ENCODE measurements around the gene GCFC2.

The GCFC2 gene

GRCh38 chr2:75637568-75637967 is 73.1 kb downstream of the GCFC2 start:
- 56% methylated on average over 1 of the region's 1 CpG for WGBS (ENCODE audit: insufficient coverage)
- POLR2A ChIA-PET = no interaction called here
- Histone ChIP-seq H3K4me3 (ENCODE audit: control insufficient read depth in 1 of 7, extremely low read depth in 1 of 7, insufficient read depth in 4 of 7, low read depth in 2 of 7, low read length in 6 of 7) (no peak overlapping the region), H3K27me3 (replicated peaks in 2 of 5; ENCODE audit: control insufficient read depth in 4 of 5, insufficient read depth in 5 of 5, low read length in 4 of 5) (peaks cover 0 to 11% (median 2%) of the 10 kb centered on the region in 5 experiments), H3K4me1 (ENCODE audit: control extremely low read depth in 1 of 4, control insufficient read depth in 4 of 4, insufficient read depth in 4 of 4, low read length in 3 of 4) (no peaks in the 10 kb centered on the region), H3K9me3 (ENCODE audit: control extremely low read depth in 1 of 5, control insufficient read depth in 4 of 5, insufficient read depth in 2 of 5, low read depth in 1 of 5, low read length in 4 of 5) (no peaks in the 10 kb centered on the region), H3K27ac (ENCODE audit: insufficient read depth in 1 of 2, low read depth in 1 of 2, low read length in 2 of 2, poor library complexity in 1 of 2, severe bottlenecking in 2 of 2) (no peak overlapping the region), H3K36me3 (ENCODE audit: control insufficient read depth in 4 of 4, insufficient read depth in 4 of 4, low read length in 3 of 4) (no peaks in the 10 kb centered on the region)
- no peak for DNase-seq
- CTCF ChIA-PET = interaction anchor here (1.2 to 2.7 kb wide), 3 partner anchors 9 to 19 kb away, joined by 3 to 11 read pairs (median 4); no protein-coding TSS in a partner anchor

DNA sequence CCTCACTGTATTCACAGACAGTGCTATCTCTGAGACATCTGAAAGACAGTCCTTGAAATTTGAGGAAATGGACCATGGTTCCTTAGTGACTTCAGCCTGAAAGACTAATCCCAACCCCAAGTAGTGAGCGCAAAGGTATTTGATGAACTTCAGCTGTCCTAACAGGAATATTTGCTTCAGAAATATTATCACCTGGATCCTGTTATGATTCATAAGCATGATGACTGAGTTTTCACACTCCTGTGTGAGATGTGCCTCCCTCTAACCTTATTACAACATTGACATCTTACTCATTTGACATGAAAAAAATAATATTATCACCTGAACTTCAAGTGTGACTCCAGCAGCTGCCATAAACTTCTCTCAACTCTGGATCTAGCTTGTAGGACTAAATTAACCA is 75.8 kb downstream of the GCFC2 start:
- no peak for DNase-seq
- POLR2A ChIA-PET = interaction anchor here (0.6 kb wide), 1 partner anchor 54 kb away, joined by 4 read pairs; no protein-coding TSS in a partner anchor

DNA sequence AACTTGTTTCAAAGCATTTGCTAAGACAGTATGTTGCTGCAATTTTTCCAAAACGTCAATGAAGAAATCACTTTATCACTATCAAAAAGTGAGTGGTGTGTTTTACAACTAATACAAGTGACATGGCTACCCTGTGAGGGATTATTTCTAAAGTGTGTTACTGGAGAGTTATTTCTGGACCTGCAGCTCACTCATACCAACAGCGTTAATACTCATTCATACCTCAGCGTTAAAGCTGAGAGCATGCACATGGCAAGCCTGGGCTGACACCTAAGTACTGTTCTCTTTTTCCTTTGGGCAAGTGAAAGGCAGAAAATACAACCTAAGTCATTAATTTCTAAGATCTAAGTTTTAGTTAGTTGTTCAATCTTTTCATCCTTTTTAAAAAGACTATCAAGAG is 77.1 kb downstream of the GCFC2 start:
- ChIA-PET POLR2A (no interaction called here), CTCF (interaction anchor here (1.0 to 3.3 kb wide), 2 partner anchors 8 to 12 kb away, joined by 3 to 14 read pairs; partner anchors contain the start of gene MRPL19)
- Histone ChIP-seq H3K4me3 (ENCODE audit: control insufficient read depth in 1 of 7, extremely low read depth in 1 of 7, insufficient read depth in 4 of 7, low read depth in 2 of 7, low read length in 6 of 7) (no peak overlapping the region), H3K27ac (ENCODE audit: insufficient read depth in 1 of 2, low read depth in 1 of 2, low read length in 2 of 2, poor library complexity in 1 of 2, severe bottlenecking in 2 of 2) (no peak overlapping the region), H3K27me3 (replicated peaks in 2 of 5; ENCODE audit: control insufficient read depth in 4 of 5, insufficient read depth in 5 of 5, low read length in 4 of 5) (peaks cover 0 to 13% (median 2%) of the 10 kb centered on the region in 5 experiments), H3K36me3 (ENCODE audit: control insufficient read depth in 4 of 4, insufficient read depth in 4 of 4, low read length in 3 of 4) (no peaks in the 10 kb centered on the region), H3K4me1 (ENCODE audit: control extremely low read depth in 1 of 4, control insufficient read depth in 4 of 4, insufficient read depth in 4 of 4, low read length in 3 of 4) (no peaks in the 10 kb centered on the region), H3K9me3 (ENCODE audit: control extremely low read depth in 1 of 5, control insufficient read depth in 4 of 5, insufficient read depth in 2 of 5, low read depth in 1 of 5, low read length in 4 of 5) (no peaks in the 10 kb centered on the region)
- WGBS (ENCODE audit: insufficient coverage) = 100% methylated on average over 1 of the region's 3 CpGs
- no peak for DNase-seq

More for the DNA sequence above, 75.8 kb downstream of the GCFC2 start:
- 63% methylated on average over 1 of the region's 1 CpG for WGBS (ENCODE audit: insufficient coverage)
- no peak overlapping the region for H3K27ac ChIP-seq (ENCODE audit: insufficient read depth in 1 of 2, low read depth in 1 of 2, low read length in 2 of 2, poor library complexity in 1 of 2, severe bottlenecking in 2 of 2)
- H3K4me3 ChIP-seq (ENCODE audit: control insufficient read depth in 1 of 7, extremely low read depth in 1 of 7, insufficient read depth in 4 of 7, low read depth in 2 of 7, low read length in 6 of 7) = no peak overlapping the region
- H3K9me3 ChIP-seq (ENCODE audit: control extremely low read depth in 1 of 5, control insufficient read depth in 4 of 5, insufficient read depth in 2 of 5, low read depth in 1 of 5, low read length in 4 of 5) = no peaks in the 10 kb centered on the region
- no peaks in the 10 kb centered on the region for H3K36me3 ChIP-seq (ENCODE audit: control insufficient read depth in 4 of 4, insufficient read depth in 4 of 4, low read length in 3 of 4)
- CTCF ChIA-PET = interaction anchor here (1.3 to 3.3 kb wide), 2 partner anchors 10 to 26 kb away, joined by 3 to 14 read pairs; partner anchors contain the start of gene MRPL19
- no peaks in the 10 kb centered on the region for H3K4me1 ChIP-seq (ENCODE audit: control extremely low read depth in 1 of 4, control insufficient read depth in 4 of 4, insufficient read depth in 4 of 4, low read length in 3 of 4)
- peaks cover 0 to 13% (median 2%) of the 10 kb centered on the region in 5 experiments for H3K27me3 ChIP-seq (replicated peaks in 2 of 5; ENCODE audit: control insufficient read depth in 4 of 5, insufficient read depth in 5 of 5, low read length in 4 of 5)

- Histone ChIP-seq H3K9me3 (ENCODE audit: control extremely low read depth in 1 of 5, control insufficient read depth in 4 of 5, insufficient read depth in 2 of 5, low read depth in 1 of 5, low read length in 4 of 5) (no peaks in the 10 kb centered on the region), H3K27me3 (replicated peaks in 2 of 5; ENCODE audit: control insufficient read depth in 4 of 5, insufficient read depth in 5 of 5, low read length in 4 of 5) (peaks cover 0 to 12% (median 5%) of the 10 kb centered on the region in 5 experiments), H3K27ac (ENCODE audit: insufficient read depth in 1 of 2, low read depth in 1 of 2, low read length in 2 of 2, poor library complexity in 1 of 2, severe bottlenecking in 2 of 2) (no peak overlapping the region), H3K36me3 (ENCODE audit: control insufficient read depth in 4 of 4, insufficient read depth in 4 of 4, low read length in 3 of 4) (no peaks in the 10 kb centered on the region), H3K4me1 (ENCODE audit: control extremely low read depth in 1 of 4, control insufficient read depth in 4 of 4, insufficient read depth in 4 of 4, low read length in 3 of 4) (no peaks in the 10 kb centered on the region), H3K4me3 (ENCODE audit: control insufficient read depth in 1 of 7, extremely low read depth in 1 of 7, insufficient read depth in 4 of 7, low read depth in 2 of 7, low read length in 6 of 7) (no peak overlapping the region)
- WGBS (ENCODE audit: insufficient coverage) = no CpG with 5 or more reads among the region's 1 CpG
- CTCF ChIA-PET = interaction anchor here (1.0 to 2.1 kb wide), 2 partner anchors 9 to 44 kb away, joined by 3 to 6 read pairs; no protein-coding TSS in a partner anchor
- no peak for DNase-seq
- POLR2A ChIA-PET = no interaction called here
These were observed 77.9 kb downstream of the GCFC2 start for GRCh38 chr2:75632813-75633212.

GRCh38 chr2:75632091-75632701 is 78.5 kb downstream of the GCFC2 start:
- POLR2A ChIA-PET = no interaction called here
- Histone ChIP-seq H3K27ac (ENCODE audit: insufficient read depth in 1 of 2, low read depth in 1 of 2, low read length in 2 of 2, poor library complexity in 1 of 2, severe bottlenecking in 2 of 2) (no peak overlapping the region), H3K36me3 (ENCODE audit: control insufficient read depth in 4 of 4, insufficient read depth in 4 of 4, low read length in 3 of 4) (no peaks in the 10 kb centered on the region), H3K27me3 (replicated peaks in 2 of 5; ENCODE audit: control insufficient read depth in 4 of 5, insufficient read depth in 5 of 5, low read length in 4 of 5) (peaks cover 0 to 6% (median 0%) of the 10 kb centered on the region in 5 experiments), H3K9me3 (ENCODE audit: control extremely low read depth in 1 of 5, control insufficient read depth in 4 of 5, insufficient read depth in 2 of 5, low read depth in 1 of 5, low read length in 4 of 5) (no peaks in the 10 kb centered on the region), H3K4me3 (ENCODE audit: control insufficient read depth in 1 of 7, extremely low read depth in 1 of 7, insufficient read depth in 4 of 7, low read depth in 2 of 7, low read length in 6 of 7) (no peak overlapping the region), H3K4me1 (ENCODE audit: control extremely low read depth in 1 of 4, control insufficient read depth in 4 of 4, insufficient read depth in 4 of 4, low read length in 3 of 4) (no peaks in the 10 kb centered on the region)
- WGBS (ENCODE audit: insufficient coverage) = 97% methylated on average over 4 of the region's 5 CpGs
- no peak for DNase-seq
- CTCF ChIA-PET = interaction anchor here (1.4 to 2.1 kb wide), 3 partner anchors 14 to 756 kb away, joined by 3 to 6 read pairs (median 3); partner anchors contain the start of gene MRPL19

- no peaks in the 10 kb centered on the region for H3K36me3 ChIP-seq (ENCODE audit: control insufficient read depth in 4 of 4, insufficient read depth in 4 of 4, low read length in 3 of 4)
- peaks cover 0 to 3% (median 0%) of the 10 kb centered on the region in 4 experiments for H3K4me1 ChIP-seq (ENCODE audit: control extremely low read depth in 1 of 4, control insufficient read depth in 4 of 4, insufficient read depth in 4 of 4, low read length in 3 of 4)
- H3K4me3 ChIP-seq (ENCODE audit: control insufficient read depth in 1 of 7, extremely low read depth in 1 of 7, insufficient read depth in 4 of 7, low read depth in 2 of 7, low read length in 6 of 7) = no peak overlapping the region
- H3K27ac ChIP-seq (ENCODE audit: insufficient read depth in 1 of 2, low read depth in 1 of 2, low read length in 2 of 2, poor library complexity in 1 of 2, severe bottlenecking in 2 of 2) = no peak overlapping the region
- CTCF ChIA-PET = interaction anchor here (0.9 to 3.2 kb wide), 11 partner anchors 9 to 473 kb away, joined by 3 to 11 read pairs (median 5); no protein-coding TSS in a partner anchor
- peaks cover 0 to 7% (median 2%) of the 10 kb centered on the region in 5 experiments for H3K27me3 ChIP-seq (replicated peaks in 2 of 5; ENCODE audit: control insufficient read depth in 4 of 5, insufficient read depth in 5 of 5, low read length in 4 of 5)
- 0% methylated on average over 3 of the region's 4 CpGs for WGBS (ENCODE audit: insufficient coverage)
- peak; percentile 64 to 83 (median 76) for DNase-seq
- no peaks in the 10 kb centered on the region for H3K9me3 ChIP-seq (ENCODE audit: control extremely low read depth in 1 of 5, control insufficient read depth in 4 of 5, insufficient read depth in 2 of 5, low read depth in 1 of 5, low read length in 4 of 5)
- POLR2A ChIA-PET = no interaction called here
These were observed 82.7 kb downstream of the GCFC2 start for GRCh38 chr2:75627902-75628504.

DNA sequence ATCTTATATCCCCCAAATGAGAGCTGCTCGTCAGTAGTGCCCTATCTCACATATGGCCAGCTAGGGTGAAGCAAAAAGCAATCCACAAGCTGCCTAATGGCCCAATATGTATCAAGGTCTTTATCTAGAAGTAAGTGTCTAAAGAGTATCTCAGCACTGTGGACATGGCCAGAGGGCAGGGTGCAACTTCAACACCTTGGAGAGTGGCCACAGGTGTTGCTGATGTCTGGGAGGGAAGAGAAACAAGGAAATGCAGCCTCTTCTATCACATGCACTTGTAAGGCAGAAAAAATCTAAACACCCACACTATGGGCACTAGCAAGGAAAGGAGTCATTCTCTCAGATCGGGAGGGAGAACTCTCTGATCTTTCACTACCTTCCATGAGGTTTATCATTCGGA is 87.8 kb downstream of the GCFC2 start:
- Histone ChIP-seq H3K27me3 (replicated peaks in 2 of 5; ENCODE audit: control insufficient read depth in 4 of 5, insufficient read depth in 5 of 5, low read length in 4 of 5) (peaks cover 0 to 4% (median 2%) of the 10 kb centered on the region in 5 experiments), H3K4me1 (ENCODE audit: control extremely low read depth in 1 of 4, control insufficient read depth in 4 of 4, insufficient read depth in 4 of 4, low read length in 3 of 4) (peaks cover 0 to 3% (median 0%) of the 10 kb centered on the region in 4 experiments), H3K9me3 (ENCODE audit: control extremely low read depth in 1 of 5, control insufficient read depth in 4 of 5, insufficient read depth in 2 of 5, low read depth in 1 of 5, low read length in 4 of 5) (no peaks in the 10 kb centered on the region), H3K36me3 (ENCODE audit: control insufficient read depth in 4 of 4, insufficient read depth in 4 of 4, low read length in 3 of 4) (no peaks in the 10 kb centered on the region), H3K4me3 (ENCODE audit: control insufficient read depth in 1 of 7, extremely low read depth in 1 of 7, insufficient read depth in 4 of 7, low read depth in 2 of 7, low read length in 6 of 7) (no peak overlapping the region), H3K27ac (ENCODE audit: insufficient read depth in 1 of 2, low read depth in 1 of 2, low read length in 2 of 2, poor library complexity in 1 of 2, severe bottlenecking in 2 of 2) (no peak overlapping the region)
- CTCF ChIA-PET = no interaction called here
- WGBS (ENCODE audit: insufficient coverage) = 72% methylated on average over 3 of the region's 3 CpGs
- no peak for DNase-seq
- POLR2A ChIA-PET = no interaction called here
